GM12878 (cell line): Measurements from ENCODE around the gene ISCU. TPM values are rescaled to one million over a fixed set of nuclear protein-coding genes. Genes with fewer than 3 reads are reported as not detected.

Experiments used
- ATAC-seq: fragments of 200-7000 bp; cut with Tn5 transposase; 3 replicates; pipeline ENCODE4 v1.9.1; 2020; ENCODE audit warnings: mild to moderate bottlenecking, moderate library complexity
- BruUV-seq: library from RNA; stranded (reverse); fragments of 400-500 nt; replicated peaks from 2 replicates; lab custom pipeline; 2021; lab: Mats Ljungman, UMichigan
- CTCF ChIA-PET: fragments of 300-600 bp; sonication (Branson Sonifier 250); formaldehyde crosslinking; extraction: SDS; loops from one replicate; lab custom pipeline; 2021; ENCODE audit warnings: inconsistent platforms; lab: Yijun Ruan, JAX
- POLR2A ChIA-PET: fragments of 350-600 bp; formaldehyde crosslinking; extraction: SDS; loops from one replicate; lab custom pipeline; 2021; ENCODE audit warnings: inconsistent platforms; lab: Charles Lee
- RAD21 ChIA-PET: fragments of 300-600 bp; sonication (Branson Sonifier 250); formaldehyde crosslinking; loops from one replicate; lab custom pipeline; 2023; ENCODE audit warnings: antibody characterized with exemption; ENCODE audit not compliant: unreplicated experiment; lab: Charles Lee
- SMC1A ChIA-PET: fragments of 300-600 bp; sonication (Branson Sonifier 250); formaldehyde crosslinking; loops from one replicate; lab custom pipeline; 2023; ENCODE audit not compliant: unreplicated experiment, uncharacterized antibody; lab: Charles Lee
- DNase-seq: peaks from one replicate; pipeline ENCODE4 v3.0.0-alpha.2; 2011; ENCODE audit warnings: low read depth, low spot score
- FAIRE-seq: peaks from 3 replicates; lab custom pipeline; 2011; peaks lifted over from hg19 to GRCh38; lab: Jason Lieb, UNC
- H2AFZ ChIP-seq: 2 replicates; pipeline ENCODE4 v1.6.0; 2011; ENCODE audit warnings: low read depth, low read length, control low read depth; ENCODE audit not compliant: control insufficient read depth
- H3K27ac ChIP-seq: 2 replicates; pipeline ENCODE4 v1.5.1; 2011; ENCODE audit warnings: control low read depth; ENCODE audit not compliant: control insufficient read depth, insufficient read depth
- H3K27me3 ChIP-seq, 2 experiments: replicated peaks in 1 of 2; 2 replicates each; pipeline versions ENCODE4 v1.6.0 to v1.6.1; 2011; ENCODE audit warnings: low read length in 1 of 2; ENCODE audit not compliant: control insufficient read depth in 2 of 2, insufficient read depth in 2 of 2
- H3K36me3 ChIP-seq, 2 experiments: 2 replicates each; pipeline ENCODE4 v1.5.1; 2011; ENCODE audit warnings: low read length in 1 of 2; ENCODE audit not compliant: control insufficient read depth in 2 of 2, insufficient read depth in 2 of 2
- H3K4me1 ChIP-seq: 2 replicates; pipeline ENCODE4 v1.6.1; 2011; ENCODE audit warnings: mild to moderate bottlenecking, low read length, moderate library complexity, mixed read lengths; ENCODE audit not compliant: control insufficient read depth, insufficient read depth
- H3K4me2 ChIP-seq: 2 replicates; pipeline ENCODE4 v1.6.0; 2011; ENCODE audit warnings: control low read depth; ENCODE audit not compliant: control insufficient read depth, insufficient read depth
- H3K4me3 ChIP-seq: fragments of 200-600 bp; sonication (generic); 2 replicates; pipeline ENCODE4 v1.5.1; 2016
- H3K79me2 ChIP-seq: 2 replicates; pipeline ENCODE4 v1.6.0; 2011; ENCODE audit warnings: low read length; ENCODE audit not compliant: control insufficient read depth, insufficient read depth
- H3K9ac ChIP-seq: 2 replicates; pipeline ENCODE4 v1.8.0; 2011; ENCODE audit warnings: low read length, control low read depth, mixed read lengths; ENCODE audit not compliant: control insufficient read depth, insufficient read depth
- H3K9me3 ChIP-seq: replicated peaks from 3 replicates; pipeline ENCODE4 v1.5.1; 2011; ENCODE audit warnings: mild to moderate bottlenecking, low read length; ENCODE audit not compliant: control insufficient read depth, insufficient read depth
- H4K20me1 ChIP-seq: 2 replicates; pipeline ENCODE4 v1.6.0; 2011; ENCODE audit not compliant: control insufficient read depth, insufficient read depth
- CBX3 ChIP-seq: fragments of 200-600 bp; sonication (generic); IDR thresholded peaks from 2 replicates; pipeline ENCODE4 v1.6.1; 2016; ENCODE audit warnings: low read depth, borderline replicate concordance
- PAX5 ChIP-seq: IDR thresholded peaks from 2 replicates; pipeline ENCODE4 v1.6.1; 2011; ENCODE audit warnings: low read depth, low read length, borderline replicate concordance
- SRF ChIP-seq, 2 experiments: IDR thresholded peaks; 2 replicates each; pipeline ENCODE4 v1.6.1; 2011; ENCODE audit warnings: low read depth in 2 of 2, low read length in 2 of 2, mild to moderate bottlenecking in 1 of 2, moderate library complexity in 1 of 2
- TAF1 ChIP-seq: IDR thresholded peaks from 2 replicates; pipeline ENCODE4 v1.6.1; 2011; ENCODE audit warnings: mild to moderate bottlenecking, low read depth, low read length, borderline replicate concordance
- ZNF24 ChIP-seq: fragments of 450-650 bp; IDR thresholded peaks from 2 replicates; pipeline ENCODE4 v1.6.1; 2017; ENCODE audit warnings: antibody characterized with exemption, mild to moderate bottlenecking
- WGBS: methylation state at CpG from one replicate; pipeline ENCODE4 v1.1.6; 2016; ENCODE audit warnings: low lambda C conversion rate; ENCODE audit not compliant: insufficient replicate concordance, insufficient coverage; ENCODE audit errors: missing lambda C conversion rate; 5-methylcytosine and 5-hydroxymethylcytosine counted together
- in situ Hi-C: fragments of 300-500 bp; cut with MboI; formaldehyde crosslinking; loops from 9 replicates; pipeline ENCODE4 v1.14.3; 2018; ENCODE audit warnings: mixed read lengths
- intact Hi-C: fragments of 100-400 bp; cut with micrococcal nuclease; formaldehyde crosslinking; loops from one replicate; pipeline ENCODE4 v1.14.2; 2022; ENCODE audit not compliant: unreplicated experiment
- polyA plus RNA-seq, 11 experiments: library from polyadenylated mRNA; depleted of rRNA in 4 of 11; unstranded in 6 of 11; stranded (reverse) in 5 of 11; fragments of >200 nt; fragmentation: Nextera tagmentation in 4 of 11; fragmentation: Illumina TruSeq in 1 of 11; extraction: Ambion mirVana in 4 of 11; extraction: Trizol in 1 of 11; gene quantifications; 1 replicate in 1 of 11; 2 replicates in 10 of 11; pipeline versions ENCODE4 v1.2.1 to v1.2.3, GENCODE V29; 2011 to 2016; ENCODE audit warnings: inconsistent platforms in 2 of 11, missing spikeins in 2 of 11, low read depth in 1 of 11
- total RNA-seq, 4 experiments: library from RNA; depleted of rRNA in 3 of 4; stranded (reverse); fragments of >200 nt in 3 of 4; fragmentation: Illumina TruSeq in 1 of 4; extraction: Trizol in 1 of 4; gene quantifications; 2 replicates each; pipeline versions ENCODE4 v1.2.1 to v1.2.3, GENCODE V29; 2013 to 2021

The ISCU gene
- total and polyA plus RNA-seq, 10 of the 15 experiments (the other 5 are each of a cell fraction or from before 2014, with no cell fraction given): 32.8 to 260 (median 127) TPM

DNA sequence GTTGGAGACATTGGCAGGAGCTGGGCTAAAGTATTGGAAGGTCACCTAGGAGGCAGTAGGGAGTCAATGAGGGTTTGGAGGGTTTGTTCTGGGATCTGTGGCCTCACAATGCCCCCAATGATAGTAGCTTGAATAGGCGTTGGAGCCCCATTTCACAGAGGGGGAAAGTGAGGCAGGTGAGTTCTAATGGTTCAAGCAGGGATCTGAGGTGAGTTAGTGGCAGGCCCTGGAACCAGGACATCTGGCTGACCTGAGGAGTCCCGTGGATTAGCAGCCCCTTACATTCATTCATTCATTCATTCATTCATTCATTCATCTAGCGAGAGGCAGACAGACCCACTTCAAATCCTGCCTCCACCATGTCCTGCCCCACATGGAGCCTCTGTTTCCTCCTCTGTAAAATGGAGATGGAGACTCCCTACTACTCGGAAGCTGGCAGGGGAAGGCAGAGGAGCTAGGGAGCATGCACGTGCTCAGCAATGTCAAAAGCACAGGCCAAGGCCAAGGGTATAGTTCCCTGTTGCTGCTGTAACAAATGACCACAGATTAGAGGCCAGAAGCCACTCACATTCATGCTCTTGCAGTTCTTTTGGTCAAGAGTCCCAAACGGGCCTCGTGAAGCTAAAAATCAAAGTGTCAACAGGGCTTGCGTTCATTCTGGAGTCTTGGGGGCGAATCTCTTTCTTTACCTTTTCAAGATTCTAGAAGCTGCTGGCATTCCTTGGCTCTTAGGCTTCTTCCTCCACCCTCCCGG lies 37.7 kb downstream of the ISCU start:
- in situ Hi-C loops: no loop called here
- ChIA-PET SMC1A (interaction anchor here (0.7 to 1.1 kb wide), 3 partner anchors 18 to 64 kb away, joined by 4 read pairs; no protein-coding TSS in a partner anchor), POLR2A (no interaction called here), RAD21 (interaction anchor here (1.5 kb wide), 1 partner anchor 17 kb away, joined by 5 read pairs; no protein-coding TSS in a partner anchor), CTCF (interaction anchor here (0.5 to 1.4 kb wide), 3 partner anchors 15 to 18 kb away, joined by 3 read pairs; no protein-coding TSS in a partner anchor)
- H3K79me2 ChIP-seq: no peaks in the 10 kb centered on the region
- ATAC-seq: no peak
- no peak for TF ChIP-seq CBX3
- peak; percentile 89 for TF ChIP-seq ZNF24
- no peak overlapping the region for H3K4me2 ChIP-seq
- no TSS peak for BruUV-seq
- no peaks in the 10 kb centered on the region for H3K36me3 ChIP-seq
- no peaks in the 10 kb centered on the region for H3K9me3 ChIP-seq
- 62% methylated on average over 10 of the region's 10 CpGs for WGBS
- H3K27ac ChIP-seq: no peak overlapping the region
- no peak overlapping the region for H3K9ac ChIP-seq
- no peaks in the 10 kb centered on the region for H3K27me3 ChIP-seq
- FAIRE-seq: no peak
- DNase-seq: no peak
- intact Hi-C loops: loop anchor here (5.0 kb wide), 1 partner anchor 683 kb away; no protein-coding TSS in a partner anchor
- H2AFZ ChIP-seq: no peak overlapping the region
- no peaks in the 10 kb centered on the region for H4K20me1 ChIP-seq
- no peak overlapping the region for H3K4me3 ChIP-seq
- no peaks in the 10 kb centered on the region for H3K4me1 ChIP-seq

DNA sequence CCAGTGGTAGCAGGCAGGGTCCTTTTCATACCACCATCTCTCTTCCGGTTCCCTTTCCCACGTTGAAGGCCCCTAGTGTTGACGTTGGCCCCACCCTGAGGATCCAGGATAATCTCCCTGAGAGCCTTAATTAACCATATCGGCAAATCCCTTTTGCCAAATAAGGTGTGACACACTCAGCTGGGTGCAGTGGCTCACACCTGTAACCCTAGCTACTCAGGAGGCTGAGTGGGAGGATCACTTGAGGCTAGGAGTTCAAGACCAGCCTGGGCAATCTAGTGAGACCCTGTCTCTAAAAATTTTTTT lies 38.3 kb downstream of the ISCU start:
- Histone ChIP-seq H3K9me3 (no peaks in the 10 kb centered on the region), H3K4me2 (no peak overlapping the region), H3K4me1 (no peaks in the 10 kb centered on the region), H3K9ac (no peak overlapping the region), H3K36me3 (no peaks in the 10 kb centered on the region), H3K27ac (no peak overlapping the region), H3K79me2 (no peaks in the 10 kb centered on the region), H4K20me1 (no peaks in the 10 kb centered on the region), H3K4me3 (no peak overlapping the region), H3K27me3 (no peaks in the 10 kb centered on the region), H2AFZ (no peak overlapping the region)
- BruUV-seq: no TSS peak
- CTCF ChIA-PET: interaction anchor here (0.5 to 1.4 kb wide), 3 partner anchors 14 to 18 kb away, joined by 3 read pairs; no protein-coding TSS in a partner anchor
- FAIRE-seq: no peak
- ATAC-seq: no peak
- in situ Hi-C loops: no loop called here
- intact Hi-C loops: loop anchor here (5.0 kb wide), 1 partner anchor 683 kb away; no protein-coding TSS in a partner anchor
- SMC1A ChIA-PET: interaction anchor here (0.7 to 1.1 kb wide), 3 partner anchors 17 to 63 kb away, joined by 4 read pairs; no protein-coding TSS in a partner anchor
- DNase-seq: no peak
- POLR2A ChIA-PET: no interaction called here
- TF ChIP-seq SRF (IDR thresholded peaks at IDR 0.05; ENCODE audit: low read depth in 2 of 2, low read length in 2 of 2): 0 out of 4 replicates have a peak, but pooled peaks of 1 of the 2 experiments have one; percentile 15
- no peak for TF ChIP-seq TAF1
- no peak for TF ChIP-seq PAX5
- TF ChIP-seq, all 136 proteins: peak for 1
- 61% methylated on average over 4 of the region's 4 CpGs for WGBS
- RAD21 ChIA-PET: interaction anchor here (1.5 kb wide), 1 partner anchor 17 kb away, joined by 5 read pairs; no protein-coding TSS in a partner anchor
